Measurements from ENCODE around the gene MLXIPL. TPM values are rescaled to one million over a fixed set of nuclear protein-coding genes. Genes with fewer than 3 reads are reported as not detected.

Gene MLXIPL
- total RNA-seq, 2 donors from 2014 or later: 9.8 to 123 TPM

- Histone ChIP-seq H3K9me3 (no peaks in the 10 kb centered on the region), H3K4me3 (no peak overlapping the region), H3K27me3 (replicated peaks; ENCODE audit: insufficient read depth) (no peaks in the 10 kb centered on the region), H3K27ac (no peak overlapping the region), H3K36me3 (no peaks in the 10 kb centered on the region), H3K4me1 (replicated peaks) (no peaks in the 10 kb centered on the region)
- 67% methylated on average over 33 of the region's 37 CpGs for WGBS
- TF ChIP-seq POLR2A (IDR thresholded peaks at IDR 0.05) (no peak), POLR2AphosphoS5 (IDR thresholded peaks at IDR 0.05) (no peak), CTCF (IDR thresholded peaks at IDR 0.05) (no peak)
- intact Hi-C loops (cut with DNase I): no loop called here
- no peak for DNase-seq (ENCODE audit: low spot score)
These were observed 27.9 kb downstream of the MLXIPL start for GRCh38 chr7:73596191-73597065.

- TF ChIP-seq POLR2A (IDR thresholded peaks at IDR 0.05) (no peak), CTCF (IDR thresholded peaks at IDR 0.05) (no peak), POLR2AphosphoS5 (IDR thresholded peaks at IDR 0.05) (no peak)
These were observed 29.0 kb downstream of the MLXIPL start for GRCh38 chr7:73595358-73595757.

GRCh38 chr7:73593207-73594045 lies 30.9 kb downstream of the MLXIPL start:
- no peak overlapping the region for H3K4me3 ChIP-seq
- H3K4me1 ChIP-seq (replicated peaks): no peaks in the 10 kb centered on the region
- no peak overlapping the region for H3K27ac ChIP-seq
- TF ChIP-seq POLR2AphosphoS5 (IDR thresholded peaks at IDR 0.05): no peak
- no peak for TF ChIP-seq CTCF (IDR thresholded peaks at IDR 0.05)
- TF ChIP-seq POLR2A (IDR thresholded peaks at IDR 0.05): no peak
- H3K27me3 ChIP-seq (replicated peaks; ENCODE audit: insufficient read depth): no peaks in the 10 kb centered on the region
- no peaks in the 10 kb centered on the region for H3K36me3 ChIP-seq
- no peaks in the 10 kb centered on the region for H3K9me3 ChIP-seq
- intact Hi-C loops (cut with DNase I): no loop called here
- WGBS: 75% methylated on average over 14 of the region's 14 CpGs
- DNase-seq (ENCODE audit: low spot score): no peak

More at GRCh38 chr7:73595358-73595757, 29.0 kb downstream of the MLXIPL start:
- no peak for DNase-seq (ENCODE audit: low spot score)
- no peak overlapping the region for H3K4me3 ChIP-seq
- no peaks in the 10 kb centered on the region for H3K27me3 ChIP-seq (replicated peaks; ENCODE audit: insufficient read depth)
- H3K4me1 ChIP-seq (replicated peaks): no peaks in the 10 kb centered on the region
- 87% methylated on average over 9 of the region's 9 CpGs for WGBS
- intact Hi-C loops (cut with DNase I): no loop called here
- H3K27ac ChIP-seq: no peak overlapping the region
- no peaks in the 10 kb centered on the region for H3K9me3 ChIP-seq
- H3K36me3 ChIP-seq: no peaks in the 10 kb centered on the region

- WGBS: 96% methylated on average over 12 of the region's 12 CpGs
- intact Hi-C loops (cut with DNase I): no loop called here
- DNase-seq (ENCODE audit: low spot score): no peak
- TF ChIP-seq CTCF (IDR thresholded peaks at IDR 0.05) (no peak), POLR2A (IDR thresholded peaks at IDR 0.05) (no peak), POLR2AphosphoS5 (IDR thresholded peaks at IDR 0.05) (no peak)
- Histone ChIP-seq H3K9me3 (no peaks in the 10 kb centered on the region), H3K4me1 (replicated peaks) (no peaks in the 10 kb centered on the region), H3K27me3 (replicated peaks; ENCODE audit: insufficient read depth) (no peaks in the 10 kb centered on the region), H3K27ac (no peak overlapping the region), H3K36me3 (no peaks in the 10 kb centered on the region), H3K4me3 (no peak overlapping the region)
These were observed 37.4 kb downstream of the MLXIPL start for GRCh38 chr7:73586911-73587310.

Measured in prostate gland (tissue), 2 donors.